ENCODE measurements around the gene SIGLEC7. TPM values are rescaled to one million over a fixed set of nuclear protein-coding genes. Genes with fewer than 3 reads are reported as not detected.
"Not testable (repeated sequence)": the region's sequence is repeated elsewhere in the genome, so short reads cannot be mapped to it uniquely, and the experiment has no call there.

Gene SIGLEC7
- total RNA-seq, 1 donor from 2014 or later: not detected

DNA sequence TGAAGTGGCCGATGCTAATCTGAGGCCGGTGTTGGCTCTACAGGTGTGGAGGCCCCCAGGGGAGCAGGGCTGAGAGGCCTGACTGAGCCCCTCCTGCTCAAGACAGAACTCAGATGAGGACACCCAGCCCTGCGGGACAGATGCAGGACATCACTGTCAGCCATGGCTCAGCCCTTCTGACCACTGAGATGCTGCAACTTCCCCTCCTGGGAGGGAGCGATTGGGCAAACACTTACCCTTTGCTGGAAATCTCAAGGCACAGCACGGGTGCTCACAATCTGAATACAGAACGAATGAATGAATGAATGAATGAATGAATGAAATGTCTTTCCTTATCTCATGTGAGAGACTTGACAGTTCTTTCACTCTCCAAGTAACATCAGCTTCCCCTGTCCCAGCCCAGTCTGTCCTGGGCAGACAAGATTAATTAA, 3.5 kb upstream of the SIGLEC7 start:
- DNase-seq (ENCODE audit: low read depth): no peak

DNA sequence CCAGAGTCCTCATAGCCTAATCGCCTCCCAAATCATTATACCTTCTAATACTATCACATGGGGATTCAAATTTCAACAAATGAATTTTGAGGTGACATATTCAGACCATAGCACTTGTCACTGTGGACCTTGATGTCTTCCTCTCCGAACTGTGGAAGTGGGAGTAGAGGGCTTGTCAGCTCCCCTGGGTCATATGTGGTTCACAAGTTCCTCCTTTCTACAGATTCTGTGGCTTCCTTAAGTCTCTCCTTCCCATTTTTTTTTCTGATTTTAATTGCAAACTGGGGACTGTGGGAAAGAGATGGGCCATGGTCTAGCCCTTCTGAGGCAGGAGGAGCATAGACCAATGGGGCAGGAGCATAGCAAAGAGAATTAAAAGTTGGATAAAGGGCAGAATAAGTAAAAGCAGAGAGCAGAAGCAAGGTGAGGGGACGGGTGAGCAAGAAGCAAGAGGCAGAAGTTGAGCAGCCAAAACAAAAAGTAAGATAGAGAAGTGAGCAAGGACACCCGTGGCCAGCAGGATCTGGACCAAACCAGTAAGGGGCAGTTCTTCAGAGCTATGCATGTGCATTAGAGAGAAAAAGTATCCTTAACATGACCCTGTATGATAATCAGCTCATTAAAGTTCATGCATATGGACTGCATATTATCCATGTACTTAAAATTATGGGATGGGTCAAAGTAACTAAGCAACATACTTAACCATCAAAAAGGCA, 2.6 kb upstream of the SIGLEC7 start:
- no peak for DNase-seq (ENCODE audit: low read depth)

- no peak for DNase-seq (ENCODE audit: low read depth)
Measured at GRCh38 chr19:51140441-51140840, 1.7 kb upstream of the SIGLEC7 start.

GRCh38 chr19:51141181-51141580, 920 bp upstream of the SIGLEC7 start:
- DNase-seq (ENCODE audit: low read depth): no peak

DNA sequence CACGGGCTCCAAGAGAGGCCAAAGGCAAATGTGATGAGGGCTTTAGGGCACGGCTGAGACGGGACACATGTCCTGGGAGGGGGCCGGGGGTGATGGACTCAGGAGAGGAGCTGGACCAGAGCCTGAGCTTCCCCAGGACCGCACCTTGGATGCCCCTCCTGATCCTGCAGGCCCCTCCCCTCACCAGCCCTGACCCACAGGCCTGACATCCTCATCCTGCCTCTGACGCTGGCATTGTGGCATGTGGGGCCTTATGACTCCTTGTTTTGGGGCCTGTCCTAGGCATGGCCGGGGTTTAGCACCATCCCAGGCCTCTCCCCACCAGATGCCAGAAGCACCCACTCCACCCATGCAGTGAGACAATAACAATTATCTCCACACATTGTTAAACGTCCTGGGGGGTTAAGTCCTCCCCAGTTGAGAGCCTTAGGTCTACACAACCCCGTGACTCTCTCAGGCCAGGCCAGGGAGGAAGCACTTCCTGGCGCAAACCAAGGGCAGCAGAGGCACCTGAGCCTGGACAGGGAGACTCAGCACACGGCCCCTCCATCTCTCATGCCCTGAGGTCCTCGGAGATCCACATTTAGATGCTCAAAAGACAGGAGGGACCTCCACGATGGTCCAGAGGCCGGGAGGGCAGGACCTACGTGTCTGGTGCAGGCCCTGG, 841 bp downstream of the SIGLEC7 start:
- DNase-seq (ENCODE audit: low read depth): not testable (repeated sequence)

- no peak for DNase-seq (ENCODE audit: low read depth)
Measured at GRCh38 chr19:51143486-51143885, 1.4 kb downstream of the SIGLEC7 start.

DNA sequence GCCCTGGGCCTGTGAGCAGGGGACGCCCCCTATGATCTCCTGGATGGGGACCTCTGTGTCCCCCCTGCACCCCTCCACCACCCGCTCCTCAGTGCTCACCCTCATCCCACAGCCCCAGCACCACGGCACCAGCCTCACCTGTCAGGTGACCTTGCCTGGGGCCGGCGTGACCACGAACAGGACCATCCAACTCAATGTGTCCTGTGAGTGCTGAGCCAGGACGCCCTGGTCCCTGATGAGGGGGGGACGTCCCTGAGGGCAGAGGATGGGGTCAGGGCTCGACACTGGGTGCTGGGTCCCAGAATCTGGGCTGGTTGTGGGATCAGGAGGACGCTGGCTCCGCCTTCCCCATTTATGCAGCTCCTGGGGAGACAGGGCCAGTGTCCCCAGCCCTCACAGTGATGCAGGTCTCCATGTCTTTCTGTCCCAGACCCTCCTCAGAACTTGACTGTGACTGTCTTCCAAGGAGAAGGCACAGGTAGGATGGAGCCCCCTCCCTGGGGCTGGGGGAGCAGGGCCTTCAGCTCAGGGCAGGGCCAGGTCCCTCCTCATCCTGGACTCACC, 2.5 kb downstream of the SIGLEC7 start:
- DNase-seq (ENCODE audit: low read depth): no peak

- no peak for DNase-seq (ENCODE audit: low read depth)
Measured at GRCh38 chr19:51145916-51146493, 3.9 kb downstream of the SIGLEC7 start.

GRCh38 chr19:51146751-51147150, 4.7 kb downstream of the SIGLEC7 start:
- DNase-seq (ENCODE audit: low read depth): no peak

DNA sequence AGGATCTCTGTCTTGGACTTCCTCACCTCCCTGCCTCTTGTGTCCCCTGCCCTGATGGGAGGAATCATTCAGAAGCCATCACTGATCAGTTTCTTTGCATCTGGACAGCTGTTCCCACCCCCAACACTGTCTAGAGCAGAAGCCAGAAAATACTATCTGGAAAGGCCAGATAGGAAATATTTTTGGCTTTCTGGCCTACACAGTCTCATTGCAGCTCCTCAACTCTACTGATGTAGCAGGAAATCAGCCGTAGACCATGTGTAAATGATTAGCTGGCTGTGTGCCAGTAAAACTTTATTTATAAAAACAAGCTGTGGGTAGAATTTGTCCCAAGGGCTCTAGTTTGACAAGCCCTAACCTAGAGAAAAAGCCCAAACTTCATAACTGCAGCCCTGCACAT, 5.6 kb downstream of the SIGLEC7 start:
- DNase-seq (ENCODE audit: low read depth): no peak

DNA sequence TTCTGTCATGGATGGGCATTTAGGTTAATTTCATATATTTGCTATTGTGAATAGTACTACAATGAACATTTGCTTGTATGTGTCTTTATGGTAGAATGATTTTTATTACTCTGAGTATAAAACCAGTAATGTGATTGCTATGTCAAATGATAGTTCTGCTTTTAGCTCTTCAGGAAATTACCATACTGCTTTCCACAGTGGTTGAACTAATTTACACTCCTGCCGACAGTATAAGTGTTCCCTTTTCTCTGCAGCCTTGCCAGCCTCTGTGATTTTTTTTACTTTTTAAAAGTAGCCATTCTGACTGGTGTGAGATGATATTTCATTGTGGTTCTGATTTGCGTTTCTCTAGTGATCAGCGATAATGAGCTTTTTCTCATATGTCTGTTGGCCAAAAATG, 6.5 kb downstream of the SIGLEC7 start:
- no peak for DNase-seq (ENCODE audit: low read depth)

GRCh38 chr19:51150627-51151026, 8.5 kb downstream of the SIGLEC7 start:
- DNase-seq (ENCODE audit: low read depth): no peak

DNA sequence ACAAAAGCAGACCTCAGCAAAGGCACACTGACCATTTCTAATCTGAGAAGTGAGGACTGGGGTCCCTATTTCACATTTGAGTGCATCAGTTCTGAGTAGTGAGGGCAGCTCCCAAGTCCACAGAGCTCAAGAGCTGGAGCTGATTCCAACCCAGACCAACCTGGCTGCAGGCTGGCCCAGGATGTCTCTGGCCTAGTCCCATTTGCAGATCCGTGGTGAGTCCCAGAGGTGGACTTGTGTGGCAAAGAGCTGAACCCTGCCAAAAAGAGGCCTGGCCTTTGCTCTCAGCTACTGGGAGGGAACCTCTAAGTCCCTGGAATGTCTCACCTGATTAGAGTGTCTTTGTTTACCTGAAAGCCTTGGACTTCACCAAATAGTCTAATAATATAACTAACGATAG, 14.6 kb downstream of the SIGLEC7 start:
- DNase-seq (ENCODE audit: low read depth): no peak

GRCh38 chr19:51157265-51157664, 15.2 kb downstream of the SIGLEC7 start:
- DNase-seq (ENCODE audit: low read depth): no peak

DNA sequence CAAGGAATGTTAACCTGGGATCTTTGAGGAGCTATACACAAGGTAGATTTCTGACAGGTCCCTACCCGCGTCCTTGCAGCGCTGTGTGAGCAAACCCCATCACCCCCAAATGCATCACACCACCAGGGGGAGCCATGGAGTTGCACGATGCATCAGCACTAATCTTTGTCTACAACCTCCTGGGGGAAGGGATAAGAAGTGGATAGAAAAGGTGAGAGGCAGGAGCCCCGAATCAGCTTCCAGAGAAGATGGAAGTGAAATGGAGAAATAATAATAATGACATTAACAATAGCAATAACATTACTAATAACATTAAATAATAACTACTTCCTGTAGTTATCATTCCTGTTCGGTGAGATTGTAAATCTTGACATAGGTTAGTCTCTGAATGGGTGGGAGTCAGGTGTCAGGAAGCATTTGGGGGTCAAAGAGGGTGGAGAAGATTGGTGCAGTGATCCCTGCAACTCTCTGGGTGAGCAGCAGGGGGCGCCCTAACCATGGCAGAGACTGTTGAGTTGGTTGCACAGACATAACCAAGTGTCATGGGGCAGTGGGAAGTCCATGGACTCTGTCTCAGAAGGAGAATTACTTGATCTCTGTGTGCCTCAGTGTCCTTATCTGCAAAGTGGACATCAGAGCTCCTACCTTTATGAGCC, 16.5 kb downstream of the SIGLEC7 start:
- no peak for DNase-seq (ENCODE audit: low read depth)

- no peak for DNase-seq (ENCODE audit: low read depth)
Measured at GRCh38 chr19:51159656-51160055, 17.6 kb downstream of the SIGLEC7 start.

DNA sequence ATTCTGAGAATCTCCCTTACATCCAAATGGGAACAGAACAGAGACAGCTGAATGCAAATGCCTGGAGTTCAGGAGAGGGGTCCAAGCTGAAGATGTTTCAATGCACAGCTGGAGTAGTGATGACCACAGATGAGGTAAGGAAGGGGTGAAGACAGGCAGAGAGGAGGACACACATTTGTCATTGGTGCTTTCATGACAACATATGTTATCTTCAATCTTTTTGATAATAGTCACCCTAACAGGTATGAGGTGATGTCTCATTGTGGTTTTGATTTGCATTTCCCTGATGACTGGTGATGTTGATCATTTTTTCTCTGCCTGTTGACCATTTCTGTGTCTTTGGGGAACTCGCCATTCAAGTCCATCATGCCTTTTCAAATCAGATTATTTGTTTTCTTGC, 19.2 kb downstream of the SIGLEC7 start:
- DNase-seq (ENCODE audit: low read depth): no peak

DNA sequence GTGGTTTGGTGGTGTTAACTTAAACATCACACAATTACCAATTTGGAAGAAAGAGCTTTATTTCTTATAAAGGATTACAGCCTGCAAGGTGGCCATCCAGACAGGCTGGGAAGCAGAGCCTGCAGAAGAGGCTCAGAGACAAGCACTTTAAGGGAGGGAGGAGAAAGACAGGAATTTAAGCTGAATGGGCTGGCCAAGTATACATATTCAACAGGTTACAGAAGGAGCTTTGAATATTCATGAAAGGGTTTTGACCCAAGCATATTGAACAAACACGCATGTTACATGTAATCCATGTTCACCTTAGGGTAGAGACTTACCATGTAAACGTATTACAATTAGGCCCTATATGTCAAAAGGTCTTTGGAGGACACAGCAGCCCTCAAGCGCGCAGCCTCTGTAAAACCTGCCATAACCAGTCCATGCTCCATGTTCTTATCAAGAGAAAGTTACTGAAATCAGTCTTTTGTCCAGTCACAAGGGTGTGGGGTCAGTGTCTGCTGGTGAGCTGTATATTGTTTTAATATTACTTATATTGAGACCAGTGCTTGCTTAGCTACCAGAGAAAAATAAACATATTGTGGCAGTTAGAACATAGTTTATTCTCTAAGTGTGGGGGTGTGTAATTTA, 19.9 kb downstream of the SIGLEC7 start:
- no peak for DNase-seq (ENCODE audit: low read depth)

DNA sequence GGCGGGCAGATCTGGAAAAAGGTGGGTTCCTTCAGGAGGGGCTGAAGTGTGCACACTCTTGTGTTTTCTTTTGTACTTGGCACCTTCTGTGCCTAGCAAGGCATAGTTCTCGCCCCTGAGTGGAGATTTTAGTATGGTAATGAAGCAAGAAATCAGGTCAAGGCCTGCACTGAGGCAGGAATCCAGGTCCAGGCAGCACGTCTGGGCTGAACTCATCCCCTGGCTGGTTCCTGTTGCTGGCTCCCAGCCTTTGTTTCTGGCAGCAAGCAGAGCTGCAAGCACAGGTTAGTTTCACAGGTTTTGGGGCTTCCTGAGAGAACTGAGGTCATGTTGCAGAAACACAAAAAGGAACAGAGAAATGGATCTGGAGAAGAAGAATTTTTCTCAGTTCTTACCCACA, 21.2 kb downstream of the SIGLEC7 start:
- DNase-seq (ENCODE audit: low read depth): no peak

- DNase-seq (ENCODE audit: low read depth): no peak
Measured at GRCh38 chr19:51164215-51164614, 22.1 kb downstream of the SIGLEC7 start.

GRCh38 chr19:51166846-51167490, 24.9 kb downstream of the SIGLEC7 start:
- no peak for DNase-seq (ENCODE audit: low read depth)

Data from renal cortical epithelial cell (primary cell).